Fibroblast of villous mesenchyme (primary cell): Measurements from ENCODE around the gene PRR15L. TPM values are rescaled to one million over a fixed set of nuclear protein-coding genes. Genes with fewer than 3 reads are reported as not detected.
A peak's percentile ranks its signal among the peaks of the same experiment; 100 is the strongest.

Experiments
- DNase-seq: peaks from one replicate; pipeline ENCODE4 v3.0.0-alpha.2; 2010; ENCODE audit warnings: low read depth
- H3K4me3 ChIP-seq: 2 replicates; pipeline ENCODE4 v1.5.1; 2011; ENCODE audit warnings: low read depth, mild to moderate bottlenecking, low read length
- total RNA-seq: library from RNA; depleted of rRNA; stranded (reverse); fragments of >200 nt; gene quantifications from 2 replicates; pipeline ENCODE4 v1.2.3, GENCODE V29; 2012
- TF ChIP-seq, protein P1 (sequence below): IDR thresholded peaks from 2 replicates; pipeline ENCODE4 v1.5.1; 2012; ENCODE audit warnings: low read depth, mild to moderate bottlenecking, low read length; ENCODE audit not compliant: insufficient read depth

PRR15L gene
- total RNA-seq, 1 donor = not detected

DNA sequence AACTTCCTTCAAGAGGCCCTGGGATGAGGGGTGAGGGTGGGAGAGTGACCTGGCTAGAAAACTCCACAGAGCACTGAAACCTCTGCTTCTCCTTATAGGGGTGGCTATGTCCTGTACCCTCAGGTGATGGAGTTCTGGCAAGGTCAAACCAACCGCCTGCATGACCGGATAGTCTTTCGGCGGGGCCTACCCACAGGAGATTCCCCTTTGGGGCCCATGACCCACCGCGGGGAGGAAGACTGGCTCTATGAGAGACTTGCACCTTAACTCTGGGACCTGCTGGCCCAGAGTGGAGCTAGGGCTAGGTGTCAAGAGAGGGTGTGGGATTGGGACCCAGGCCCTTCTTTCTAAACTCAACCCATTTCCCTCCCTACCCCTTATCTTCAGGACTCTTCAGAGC is 11.2 kb downstream of the PRR15L start:
- H3K4me3 ChIP-seq = no peak overlapping the region
- no peak for DNase-seq
- TF ChIP-seq, protein P1, sequence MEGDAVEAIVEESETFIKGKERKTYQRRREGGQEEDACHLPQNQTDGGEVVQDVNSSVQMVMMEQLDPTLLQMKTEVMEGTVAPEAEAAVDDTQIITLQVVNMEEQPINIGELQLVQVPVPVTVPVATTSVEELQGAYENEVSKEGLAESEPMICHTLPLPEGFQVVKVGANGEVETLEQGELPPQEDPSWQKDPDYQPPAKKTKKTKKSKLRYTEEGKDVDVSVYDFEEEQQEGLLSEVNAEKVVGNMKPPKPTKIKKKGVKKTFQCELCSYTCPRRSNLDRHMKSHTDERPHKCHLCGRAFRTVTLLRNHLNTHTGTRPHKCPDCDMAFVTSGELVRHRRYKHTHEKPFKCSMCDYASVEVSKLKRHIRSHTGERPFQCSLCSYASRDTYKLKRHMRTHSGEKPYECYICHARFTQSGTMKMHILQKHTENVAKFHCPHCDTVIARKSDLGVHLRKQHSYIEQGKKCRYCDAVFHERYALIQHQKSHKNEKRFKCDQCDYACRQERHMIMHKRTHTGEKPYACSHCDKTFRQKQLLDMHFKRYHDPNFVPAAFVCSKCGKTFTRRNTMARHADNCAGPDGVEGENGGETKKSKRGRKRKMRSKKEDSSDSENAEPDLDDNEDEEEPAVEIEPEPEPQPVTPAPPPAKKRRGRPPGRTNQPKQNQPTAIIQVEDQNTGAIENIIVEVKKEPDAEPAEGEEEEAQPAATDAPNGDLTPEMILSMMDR = no peak

- TF ChIP-seq, protein P1 = no peak
- no peak for DNase-seq
- no peak overlapping the region for H3K4me3 ChIP-seq
Measured at GRCh38 chr17:47945529-47946508, 11.9 kb downstream of the PRR15L start.

DNA sequence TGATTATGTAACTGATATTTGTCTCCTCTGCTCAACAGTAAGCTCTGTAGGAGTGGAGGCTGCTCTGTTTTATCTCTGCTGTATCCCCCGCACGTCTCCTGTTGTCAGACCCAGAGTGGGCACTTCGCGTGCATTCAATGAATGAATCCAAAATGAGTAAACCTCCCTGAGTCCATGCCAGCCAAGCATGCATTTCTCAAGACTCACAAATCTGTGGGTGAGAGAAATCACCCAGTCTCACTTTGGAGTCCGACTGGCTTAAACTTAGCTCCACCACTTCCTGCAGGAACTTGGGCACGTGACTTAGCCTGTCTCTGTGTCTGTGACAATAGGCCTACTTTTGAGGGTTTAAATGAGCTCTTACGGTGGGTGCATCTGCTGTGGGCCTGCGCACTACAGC is 12.6 kb downstream of the PRR15L start:
- TF ChIP-seq, protein P1 = no peak
- DNase-seq = no peak
- H3K4me3 ChIP-seq = no peak overlapping the region

DNA sequence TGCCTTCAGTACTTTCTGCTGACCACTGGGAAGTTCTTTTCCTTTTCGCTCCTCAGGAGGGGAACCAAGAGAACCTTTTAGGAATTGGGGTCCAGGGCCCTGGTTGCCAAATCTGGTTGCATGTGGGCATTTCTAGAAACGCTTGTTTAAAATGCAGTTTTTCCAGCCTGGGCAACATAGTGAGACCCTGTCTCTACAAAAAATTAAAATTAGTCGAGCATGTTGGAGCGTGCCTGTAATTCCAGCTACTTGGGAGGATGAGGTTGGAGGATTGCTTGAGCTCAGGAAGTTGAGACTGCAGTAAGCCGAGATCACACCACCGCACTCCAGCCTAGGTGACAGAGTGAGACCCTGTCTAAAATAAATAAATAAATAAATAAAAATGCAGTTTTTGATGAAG is 15.1 kb downstream of the PRR15L start:
- TF ChIP-seq, protein P1 = no peak
- H3K4me3 ChIP-seq = peak overlapping the region; percentile 82
- DNase-seq = no peak

- H3K4me3 ChIP-seq = peak overlapping the region; percentile 82
- TF ChIP-seq, protein P1 = no peak
- DNase-seq = no peak
Measured at GRCh38 chr17:47942096-47942510, 15.6 kb downstream of the PRR15L start.

GRCh38 chr17:47941246-47942095 is 16.2 kb downstream of the PRR15L start, which contains the start of gene PNPO:
TSS of gene PNPO (plus strand) at chr17:47941571. CDS start at chr17:47941676, 105 bp downstream.
- TF ChIP-seq, protein P1 = no peak
- peak; percentile 96 for DNase-seq

More at GRCh38 chr17:47941246-47942095, 16.2 kb downstream of the PRR15L start, which contains the start of gene PNPO:
- peak within 1 kb of the TSS; percentile 82 for H3K4me3 ChIP-seq
